Measurements from ENCODE around the gene ADA.

DNA sequence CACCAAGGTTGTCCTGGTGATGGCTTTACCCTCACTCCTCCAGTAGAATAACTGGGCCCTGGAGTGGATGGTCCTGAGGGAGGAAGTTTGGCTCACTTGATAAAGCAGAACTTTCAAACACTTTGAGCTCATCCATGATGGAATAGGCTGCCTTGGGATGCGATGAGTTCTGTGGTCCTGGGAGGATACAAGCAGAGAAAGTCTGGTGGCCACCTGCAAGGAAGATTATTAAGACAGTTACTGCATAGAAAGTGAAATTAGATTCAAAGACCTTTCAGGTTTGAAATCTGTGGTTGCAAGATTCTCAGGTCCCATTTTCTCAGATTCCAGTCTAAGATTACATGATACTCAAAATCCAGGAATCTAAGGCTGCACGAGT lies 43.8 kb upstream of the ADA start:
- TF ChIP-seq, protein P1, sequence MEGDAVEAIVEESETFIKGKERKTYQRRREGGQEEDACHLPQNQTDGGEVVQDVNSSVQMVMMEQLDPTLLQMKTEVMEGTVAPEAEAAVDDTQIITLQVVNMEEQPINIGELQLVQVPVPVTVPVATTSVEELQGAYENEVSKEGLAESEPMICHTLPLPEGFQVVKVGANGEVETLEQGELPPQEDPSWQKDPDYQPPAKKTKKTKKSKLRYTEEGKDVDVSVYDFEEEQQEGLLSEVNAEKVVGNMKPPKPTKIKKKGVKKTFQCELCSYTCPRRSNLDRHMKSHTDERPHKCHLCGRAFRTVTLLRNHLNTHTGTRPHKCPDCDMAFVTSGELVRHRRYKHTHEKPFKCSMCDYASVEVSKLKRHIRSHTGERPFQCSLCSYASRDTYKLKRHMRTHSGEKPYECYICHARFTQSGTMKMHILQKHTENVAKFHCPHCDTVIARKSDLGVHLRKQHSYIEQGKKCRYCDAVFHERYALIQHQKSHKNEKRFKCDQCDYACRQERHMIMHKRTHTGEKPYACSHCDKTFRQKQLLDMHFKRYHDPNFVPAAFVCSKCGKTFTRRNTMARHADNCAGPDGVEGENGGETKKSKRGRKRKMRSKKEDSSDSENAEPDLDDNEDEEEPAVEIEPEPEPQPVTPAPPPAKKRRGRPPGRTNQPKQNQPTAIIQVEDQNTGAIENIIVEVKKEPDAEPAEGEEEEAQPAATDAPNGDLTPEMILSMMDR (IDR thresholded peaks at IDR 0.05; ENCODE audit: low read depth, low read length, poor library complexity, severe bottlenecking): no peak
- no peak for TF ChIP-seq EZH2phosphoT487 (IDR thresholded peaks at IDR 0.05; ENCODE audit: borderline replicate concordance, low read length)

Data from DOHH2 (cell line).